ENCODE measurements around the gene PSD4.

- TF ChIP-seq, protein P1, sequence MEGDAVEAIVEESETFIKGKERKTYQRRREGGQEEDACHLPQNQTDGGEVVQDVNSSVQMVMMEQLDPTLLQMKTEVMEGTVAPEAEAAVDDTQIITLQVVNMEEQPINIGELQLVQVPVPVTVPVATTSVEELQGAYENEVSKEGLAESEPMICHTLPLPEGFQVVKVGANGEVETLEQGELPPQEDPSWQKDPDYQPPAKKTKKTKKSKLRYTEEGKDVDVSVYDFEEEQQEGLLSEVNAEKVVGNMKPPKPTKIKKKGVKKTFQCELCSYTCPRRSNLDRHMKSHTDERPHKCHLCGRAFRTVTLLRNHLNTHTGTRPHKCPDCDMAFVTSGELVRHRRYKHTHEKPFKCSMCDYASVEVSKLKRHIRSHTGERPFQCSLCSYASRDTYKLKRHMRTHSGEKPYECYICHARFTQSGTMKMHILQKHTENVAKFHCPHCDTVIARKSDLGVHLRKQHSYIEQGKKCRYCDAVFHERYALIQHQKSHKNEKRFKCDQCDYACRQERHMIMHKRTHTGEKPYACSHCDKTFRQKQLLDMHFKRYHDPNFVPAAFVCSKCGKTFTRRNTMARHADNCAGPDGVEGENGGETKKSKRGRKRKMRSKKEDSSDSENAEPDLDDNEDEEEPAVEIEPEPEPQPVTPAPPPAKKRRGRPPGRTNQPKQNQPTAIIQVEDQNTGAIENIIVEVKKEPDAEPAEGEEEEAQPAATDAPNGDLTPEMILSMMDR (conservative IDR thresholded peaks at IDR 0.05; ENCODE audit: low read depth, low read length): no peak
- TF ChIP-seq CHD1 (IDR thresholded peaks at IDR 0.05; ENCODE audit: low read depth, low read length) (no peak), BHLHE40 (IDR thresholded peaks at IDR 0.05; ENCODE audit: low read depth, low read length) (no peak), POLR2A (IDR thresholded peaks at IDR 0.05; ENCODE audit: low read depth, low read length) (no peak), SMC3 (IDR thresholded peaks at IDR 0.05; ENCODE audit: low read depth, low read length) (no peak), ELK1 (IDR thresholded peaks at IDR 0.05; ENCODE audit: borderline replicate concordance, low read depth, low read length) (no peak), RFX5 (IDR thresholded peaks at IDR 0.05; ENCODE audit: low read depth, low read length) (no peak), MXI1 (IDR thresholded peaks at IDR 0.05; ENCODE audit: borderline replicate concordance, low read depth, low read length) (no peak), RCOR1 (IDR thresholded peaks at IDR 0.05; ENCODE audit: insufficient replicate concordance, low read length) (no peak), CEBPB (IDR thresholded peaks at IDR 0.05; ENCODE audit: low read depth, low read length) (no peak), FOS (IDR thresholded peaks at IDR 0.05; ENCODE audit: low read depth, low read length) (no peak)
Measured at GRCh38 chr2:113175736-113176695, 2.2 kb downstream of the PSD4 start.
